Mammary epithelial cell (primary cell): ENCODE data around the gene MCM9.

ENCODE experiments used
- EZH2 ChIP-seq: IDR thresholded peaks from 2 replicates; pipeline ENCODE4 v1.6.1; 2012; ENCODE audit warnings: low read length, inconsistent platforms, borderline replicate concordance
- TF ChIP-seq, protein P1 (sequence below), 2 donors: IDR thresholded peaks in 1 of 2; conservative IDR thresholded peaks in 1 of 2; 2 replicates each; pipeline ENCODE4 v1.5.1; 2011 to 2012; ENCODE audit warnings: inconsistent platforms in 2 of 2, low read length in 2 of 2, mild to moderate bottlenecking in 2 of 2, control low read depth in 1 of 2, low read depth in 1 of 2; ENCODE audit not compliant: insufficient read depth in 1 of 2; ENCODE audit errors: extremely low read depth in 1 of 2

DNA sequence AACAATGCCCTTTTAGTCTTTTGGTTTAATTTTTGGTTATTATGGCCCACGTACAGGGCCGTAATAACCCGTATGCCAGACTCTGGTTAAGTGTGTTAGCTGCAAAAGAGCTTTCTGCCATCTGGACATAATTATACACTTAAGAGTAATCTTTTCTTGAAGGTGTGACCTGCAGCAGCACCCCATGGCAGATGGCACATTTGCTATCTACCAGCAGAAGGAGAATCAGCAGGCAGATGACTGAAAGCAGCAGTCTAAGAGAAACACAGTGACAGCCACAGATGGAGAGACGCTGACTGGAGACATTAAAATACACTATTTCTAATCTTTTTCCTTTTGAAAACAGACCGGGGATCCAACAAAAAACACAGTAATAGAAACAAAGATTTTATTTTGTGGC, 22.3 kb downstream of the MCM9 start:
- TF ChIP-seq, protein P1, sequence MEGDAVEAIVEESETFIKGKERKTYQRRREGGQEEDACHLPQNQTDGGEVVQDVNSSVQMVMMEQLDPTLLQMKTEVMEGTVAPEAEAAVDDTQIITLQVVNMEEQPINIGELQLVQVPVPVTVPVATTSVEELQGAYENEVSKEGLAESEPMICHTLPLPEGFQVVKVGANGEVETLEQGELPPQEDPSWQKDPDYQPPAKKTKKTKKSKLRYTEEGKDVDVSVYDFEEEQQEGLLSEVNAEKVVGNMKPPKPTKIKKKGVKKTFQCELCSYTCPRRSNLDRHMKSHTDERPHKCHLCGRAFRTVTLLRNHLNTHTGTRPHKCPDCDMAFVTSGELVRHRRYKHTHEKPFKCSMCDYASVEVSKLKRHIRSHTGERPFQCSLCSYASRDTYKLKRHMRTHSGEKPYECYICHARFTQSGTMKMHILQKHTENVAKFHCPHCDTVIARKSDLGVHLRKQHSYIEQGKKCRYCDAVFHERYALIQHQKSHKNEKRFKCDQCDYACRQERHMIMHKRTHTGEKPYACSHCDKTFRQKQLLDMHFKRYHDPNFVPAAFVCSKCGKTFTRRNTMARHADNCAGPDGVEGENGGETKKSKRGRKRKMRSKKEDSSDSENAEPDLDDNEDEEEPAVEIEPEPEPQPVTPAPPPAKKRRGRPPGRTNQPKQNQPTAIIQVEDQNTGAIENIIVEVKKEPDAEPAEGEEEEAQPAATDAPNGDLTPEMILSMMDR (conservative IDR thresholded peaks at IDR 0.05 in 1 of 2, IDR thresholded peaks at IDR 0.05 in 1 of 2; ENCODE audit: extremely low read depth in 1 of 2, insufficient read depth in 1 of 2, low read depth in 1 of 2, low read length in 2 of 2) = no peak
- no peak for TF ChIP-seq EZH2
